Lung microvascular endothelial cell (primary cell): ENCODE data around the gene TMCC1. TPM values are rescaled to one million over a fixed set of nuclear protein-coding genes. Genes with fewer than 3 reads are reported as not detected.
"Not testable (repeated sequence)": the region's sequence is repeated elsewhere in the genome, so short reads cannot be mapped to it uniquely, and the experiment has no call there.

Experiments used
- DNase-seq, 2 donors: peaks; one replicate each; pipeline versions ENCODE4 v3.0.0 to v3.0.0-alpha.2; 2010; ENCODE audit warnings: low read depth in 2 of 2
- total RNA-seq: library from RNA; depleted of rRNA; stranded (reverse); fragments of >200 nt; gene quantifications from 2 replicates; pipeline ENCODE4 v1.2.1, GENCODE V29; 2014

TMCC1 gene
- total RNA-seq, 1 donor from 2014 or later: 58.7 TPM

DNA sequence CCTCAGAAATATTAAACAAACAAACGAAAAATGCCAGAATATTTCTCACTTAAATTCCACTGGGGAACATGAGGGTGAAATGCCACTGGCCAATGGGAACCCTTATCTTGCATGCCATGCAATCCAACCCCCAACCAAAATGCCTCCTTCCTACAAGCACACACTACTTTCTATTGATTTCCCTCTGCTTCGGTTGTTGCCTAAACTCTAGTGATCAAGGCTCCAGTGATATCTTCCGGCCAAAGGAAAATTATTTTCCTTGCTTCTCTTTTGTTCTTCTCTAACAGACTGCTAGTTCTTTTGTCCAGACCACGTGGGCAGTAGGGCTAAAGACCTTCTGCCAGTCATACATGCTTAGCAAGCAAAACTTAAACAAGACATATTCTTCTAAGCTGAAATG is 115.7 kb downstream of the TMCC1 start:
- DNase-seq: peak in 1 of 2 donors; percentile 18

DNA sequence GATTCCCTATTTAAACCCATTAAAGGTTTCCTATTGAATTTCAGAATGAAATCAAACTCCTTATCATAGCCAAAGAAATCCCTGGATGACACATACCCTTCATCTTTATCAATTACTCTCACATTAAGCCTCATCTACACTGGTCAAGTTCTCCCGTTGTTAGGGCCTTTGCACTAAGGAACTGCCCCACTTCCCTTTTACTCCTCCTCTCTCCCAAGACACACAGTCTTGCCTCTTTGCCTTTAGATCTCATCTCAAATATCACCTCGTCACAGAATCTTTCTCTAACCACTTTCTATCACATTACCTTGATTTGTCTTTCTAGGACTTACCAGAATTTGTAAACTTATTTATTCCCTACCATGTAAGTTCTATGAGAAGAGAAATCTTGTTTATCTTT is 117.6 kb downstream of the TMCC1 start:
- no peak for DNase-seq

DNA sequence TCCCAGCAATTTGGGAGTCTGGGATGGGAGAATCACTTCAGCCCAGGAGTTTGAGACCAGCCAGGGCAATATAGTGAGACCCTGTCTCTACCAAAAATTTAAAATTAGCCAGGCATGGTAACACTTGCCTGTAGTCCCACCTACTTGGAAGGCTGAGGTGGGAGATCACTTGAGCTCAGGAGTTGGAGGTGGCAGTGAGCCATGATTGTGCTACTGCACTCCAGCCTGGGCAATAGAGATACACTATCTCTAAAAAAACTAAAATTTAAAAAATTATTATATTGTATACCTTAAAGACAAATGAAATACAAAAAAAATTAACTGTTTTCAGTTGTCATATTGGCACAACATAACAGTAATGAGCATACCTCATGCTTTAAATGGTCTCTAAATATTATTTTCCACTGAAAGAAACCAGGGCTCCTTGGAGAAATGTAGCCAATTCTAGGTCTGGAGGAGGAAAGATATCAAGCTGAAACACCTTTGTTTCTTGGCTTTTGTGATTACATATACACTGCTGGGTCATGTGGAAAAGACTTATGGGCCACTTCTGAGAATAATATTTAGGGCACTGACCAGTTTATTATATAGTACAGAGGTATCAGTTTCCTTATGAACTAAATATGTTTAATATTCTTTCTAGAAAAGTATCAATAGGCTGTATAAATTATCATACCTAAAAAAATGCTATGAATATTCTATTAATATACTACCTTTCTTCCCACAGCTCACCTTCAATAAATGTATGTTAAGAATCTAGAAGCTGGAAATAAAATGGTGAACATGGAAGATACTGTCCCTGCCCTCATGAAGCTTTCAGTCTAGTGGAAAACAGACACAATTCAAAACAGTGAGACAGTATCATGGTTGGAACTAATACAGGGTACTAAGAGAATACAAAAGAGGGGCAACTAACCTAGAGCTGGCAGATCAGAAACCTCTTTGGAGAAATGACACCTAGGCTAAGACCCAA is 119.5 kb downstream of the TMCC1 start:
- no peak for DNase-seq

DNA sequence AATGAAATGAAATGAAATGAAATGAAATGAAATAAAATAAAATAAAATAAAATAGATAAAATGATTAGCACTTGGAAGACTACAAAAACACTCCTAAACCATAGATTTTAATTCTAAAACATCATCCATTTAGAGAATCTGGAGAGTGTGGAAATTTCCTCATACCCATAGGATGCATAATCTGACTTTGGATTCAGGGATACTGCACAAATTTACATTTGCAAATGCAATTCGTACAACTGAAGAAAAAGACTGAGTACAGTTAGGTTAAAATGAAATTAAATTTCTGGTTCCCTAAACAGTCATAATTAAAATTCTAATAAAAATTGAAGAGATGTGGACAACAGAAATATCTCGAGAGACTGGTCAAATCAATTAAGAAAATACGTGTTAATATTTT is 122.9 kb downstream of the TMCC1 start:
- no peak for DNase-seq

DNA sequence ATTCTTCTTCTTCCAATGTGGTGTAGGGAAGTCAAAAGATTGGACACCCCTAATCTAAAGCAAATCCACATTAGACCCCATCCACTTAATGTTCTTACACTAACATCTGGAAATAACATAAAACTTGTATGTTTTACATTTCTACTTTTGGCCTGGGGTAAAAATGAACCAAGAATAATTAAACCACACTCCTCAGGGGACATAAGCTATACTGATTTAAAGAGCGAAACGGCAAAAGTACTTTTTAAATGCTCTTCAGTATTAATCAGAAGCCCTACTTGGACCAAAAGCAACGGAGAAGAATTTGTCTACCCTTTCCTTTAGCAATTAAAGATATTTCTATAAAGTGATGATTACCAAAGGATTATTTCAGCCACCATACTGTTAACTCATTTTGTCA is 123.9 kb downstream of the TMCC1 start:
- DNase-seq: no peak

DNA sequence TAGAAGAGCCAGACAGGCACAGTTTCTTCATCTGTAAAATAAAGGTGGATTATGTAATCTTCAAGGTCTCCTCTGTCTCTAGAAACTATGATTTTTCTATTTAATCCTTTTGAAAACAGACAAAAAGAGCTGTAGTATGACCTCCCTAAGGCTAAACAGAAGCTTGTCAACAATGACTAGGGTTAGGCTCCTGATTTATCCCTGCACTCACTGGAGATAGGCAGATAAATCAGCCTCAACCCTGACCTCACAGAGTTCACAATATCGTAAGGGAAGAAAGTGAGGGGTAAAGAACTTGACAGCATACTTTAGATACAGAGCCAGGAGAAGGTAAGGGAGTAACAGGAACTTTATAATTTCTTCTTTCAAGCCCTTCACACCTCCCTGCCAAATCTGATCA is 124.8 kb downstream of the TMCC1 start:
- DNase-seq: no peak

DNA sequence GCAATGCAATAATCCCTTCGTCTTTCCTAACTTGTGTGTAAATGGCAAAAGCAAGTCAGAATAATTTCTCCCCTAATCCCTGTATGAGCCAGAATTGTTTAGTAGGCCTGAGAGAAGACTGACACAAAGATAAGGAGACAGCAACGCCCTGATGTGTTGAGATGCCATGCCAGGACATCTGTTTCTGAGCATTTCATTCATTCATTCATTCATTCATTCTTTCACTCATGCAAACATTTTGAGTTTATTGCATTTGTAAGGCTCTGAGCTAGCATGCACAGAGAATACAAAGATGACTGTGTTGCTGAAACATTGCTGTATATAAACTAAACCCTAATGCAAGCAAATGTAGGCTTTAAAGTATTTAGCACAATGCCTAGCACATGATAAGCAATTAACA is 127.4 kb downstream of the TMCC1 start:
- DNase-seq: no peak

DNA sequence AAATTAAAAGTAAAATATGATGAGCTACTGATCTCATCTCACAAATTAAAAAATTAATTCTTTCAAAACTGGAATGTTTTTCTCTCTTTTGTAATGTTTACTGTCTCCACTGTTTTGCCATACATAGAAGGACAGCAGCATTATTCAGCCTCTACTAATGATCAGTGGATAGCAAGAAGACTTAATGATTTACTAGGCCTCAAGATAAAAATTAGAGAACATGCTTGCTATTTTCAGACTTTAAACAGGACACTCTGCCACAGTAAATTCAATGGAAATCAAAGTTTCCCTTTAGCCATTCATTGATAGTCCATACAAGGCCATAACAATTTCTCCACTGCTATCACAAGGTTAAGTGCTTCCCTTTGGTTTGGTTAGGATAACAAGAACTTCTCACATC is 129.4 kb downstream of the TMCC1 start:
- no peak for DNase-seq

DNA sequence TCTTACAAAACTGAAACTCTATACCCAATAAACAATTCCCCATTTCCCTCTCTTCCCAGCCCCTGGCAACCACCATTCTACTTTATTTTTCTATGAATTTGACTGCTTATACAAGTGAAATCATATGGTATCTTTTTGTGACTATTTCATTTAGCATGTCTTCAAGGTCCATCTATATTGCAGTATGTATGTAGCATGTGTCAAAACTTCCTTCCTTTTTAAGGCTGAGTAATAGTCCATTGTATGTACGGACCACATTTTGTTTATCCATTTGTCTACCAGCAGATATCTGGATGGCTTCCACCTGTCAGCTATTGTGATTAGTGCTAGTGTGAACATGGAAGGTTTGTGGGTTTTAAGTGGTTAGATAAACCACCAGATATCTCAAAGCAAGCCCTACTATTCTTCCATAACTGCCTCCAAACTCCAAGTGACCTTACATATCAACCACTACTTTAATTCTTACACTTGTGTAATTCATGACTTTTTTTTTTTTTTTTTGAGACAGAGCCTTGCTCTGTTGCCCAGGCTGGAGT is 134.7 kb downstream of the TMCC1 start:
- peak in 1 of 2 donors; percentile 28 for DNase-seq

DNA sequence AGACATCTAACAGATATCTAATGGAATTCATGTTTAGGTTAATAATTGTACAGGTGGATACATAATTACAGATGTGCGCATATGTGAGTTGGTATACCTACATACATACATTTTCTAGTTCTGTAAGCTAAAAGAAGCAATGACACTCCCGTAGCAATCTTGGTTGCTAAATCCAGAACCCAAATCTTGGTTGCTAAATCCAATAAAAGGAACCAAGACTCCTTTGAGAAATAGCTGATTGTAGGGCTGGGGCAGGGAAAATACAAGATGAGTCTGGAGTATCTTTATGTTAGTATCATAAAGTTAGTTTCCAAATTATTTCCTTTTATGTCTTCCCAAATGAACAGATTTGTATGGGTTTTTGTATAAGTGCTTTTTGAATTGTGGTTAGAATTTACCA is 135.2 kb downstream of the TMCC1 start:
- no peak for DNase-seq

DNA sequence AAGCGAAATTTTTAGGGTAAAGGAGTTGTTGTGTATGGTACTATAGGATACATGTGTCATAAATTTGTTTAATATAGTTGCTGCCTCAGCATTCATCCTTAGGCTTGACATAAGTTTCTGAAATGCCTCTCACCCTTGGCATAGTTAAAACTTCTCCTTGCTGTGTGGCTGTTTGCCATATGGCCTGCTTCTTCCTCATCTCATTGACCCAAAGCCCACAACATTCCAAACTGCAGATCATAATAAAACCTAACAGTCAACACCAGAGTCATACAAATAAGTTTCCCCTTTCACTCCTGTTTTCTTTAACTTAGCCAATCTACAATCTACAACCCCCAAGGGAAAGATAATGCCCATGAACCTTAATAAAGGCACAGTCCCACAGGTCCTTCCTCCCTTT is 136.6 kb downstream of the TMCC1 start:
- DNase-seq: peak; percentile 3 to 51

DNA sequence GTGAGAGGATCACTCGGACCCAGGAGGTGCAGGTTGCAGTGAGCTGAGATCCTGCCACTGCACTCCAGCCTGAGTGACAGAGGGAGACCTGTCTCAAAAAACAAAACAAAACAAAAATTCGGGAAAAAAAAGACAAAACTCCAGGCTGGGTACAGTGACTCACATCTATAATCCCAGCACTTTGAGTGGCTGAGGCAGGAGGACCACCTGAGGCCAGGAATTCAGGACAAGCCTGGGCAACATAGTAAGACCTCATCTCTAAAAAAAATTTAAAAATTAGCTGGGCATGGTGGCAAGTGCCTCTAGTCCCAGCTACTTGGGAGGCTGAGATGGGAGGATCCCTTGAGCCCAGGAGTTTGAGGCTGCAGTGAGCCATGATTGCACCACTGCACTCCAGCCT is 142.4 kb downstream of the TMCC1 start:
- DNase-seq: not testable (repeated sequence)

DNA sequence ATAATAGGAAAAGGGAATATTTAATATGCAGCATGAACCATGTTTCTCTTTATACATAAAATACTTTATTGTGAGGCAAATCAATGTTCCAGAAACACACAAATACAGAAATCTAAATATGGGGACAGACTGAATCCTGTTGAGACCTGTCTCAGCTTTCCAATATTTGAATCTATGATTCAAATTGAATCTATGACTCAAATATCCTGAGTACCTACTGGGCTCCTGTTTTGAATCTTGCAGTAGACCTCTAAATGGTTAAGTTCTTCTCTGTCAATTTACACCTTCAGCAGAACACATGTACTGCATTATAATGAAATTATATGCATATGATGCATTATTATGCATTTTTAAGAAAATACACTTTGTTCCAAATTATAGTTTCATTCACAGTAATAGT is 143.8 kb downstream of the TMCC1 start:
- no peak for DNase-seq

DNA sequence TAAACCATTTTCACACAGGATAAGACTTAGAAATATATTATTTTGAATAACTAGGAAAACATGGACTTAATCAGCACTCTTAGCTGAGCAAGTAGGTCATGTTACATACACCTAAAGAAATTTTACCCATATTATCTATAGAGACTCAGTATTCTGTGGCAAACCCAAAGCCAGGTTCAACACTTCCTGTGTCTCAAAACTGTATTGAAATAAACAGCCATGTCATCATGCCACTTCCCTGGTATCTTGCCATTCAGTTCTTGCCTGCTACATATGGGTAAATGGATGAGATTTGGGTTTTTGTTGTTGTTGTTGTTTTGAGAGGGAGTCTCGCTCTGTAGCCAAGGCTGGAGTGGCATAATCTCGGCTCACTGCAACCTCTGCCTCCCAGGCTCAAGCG is 145.5 kb downstream of the TMCC1 start:
- no peak for DNase-seq

DNA sequence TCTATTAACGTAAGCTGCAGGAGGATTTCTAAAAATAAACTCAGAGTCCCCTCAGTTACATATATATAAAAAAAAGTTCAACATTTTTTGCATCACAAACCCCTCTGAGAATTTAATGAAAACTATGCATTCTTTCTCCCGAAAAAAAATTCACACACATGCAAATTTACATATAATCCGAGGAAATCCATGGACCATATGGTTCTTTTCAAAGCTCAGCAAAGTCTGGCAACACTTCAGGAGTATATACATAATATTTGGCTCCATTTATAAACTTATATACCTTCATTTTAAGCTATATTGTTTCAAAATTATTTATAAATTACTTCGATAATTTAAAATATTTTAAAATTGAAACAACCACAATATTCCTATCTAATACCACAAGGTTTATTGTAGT is 146.4 kb downstream of the TMCC1 start:
- no peak for DNase-seq

DNA sequence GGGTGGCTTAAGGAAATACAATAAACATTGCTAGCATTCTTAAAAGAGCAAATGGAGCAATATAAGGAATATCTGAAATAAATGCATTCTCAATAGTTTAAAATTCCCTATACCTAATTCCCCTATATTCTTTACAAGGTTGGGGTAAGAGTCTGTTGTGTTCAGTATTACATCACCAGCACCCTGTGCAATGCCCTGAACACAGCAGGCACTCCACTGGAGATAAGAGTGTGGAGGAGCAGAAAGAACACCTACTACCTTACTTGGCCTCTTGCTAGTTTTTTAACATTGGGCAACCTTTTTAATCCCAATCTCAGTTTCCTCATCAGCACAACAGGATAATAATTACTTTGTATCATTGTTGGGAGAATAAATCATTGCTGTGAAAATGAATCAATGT is 146.9 kb downstream of the TMCC1 start:
- no peak for DNase-seq

DNA sequence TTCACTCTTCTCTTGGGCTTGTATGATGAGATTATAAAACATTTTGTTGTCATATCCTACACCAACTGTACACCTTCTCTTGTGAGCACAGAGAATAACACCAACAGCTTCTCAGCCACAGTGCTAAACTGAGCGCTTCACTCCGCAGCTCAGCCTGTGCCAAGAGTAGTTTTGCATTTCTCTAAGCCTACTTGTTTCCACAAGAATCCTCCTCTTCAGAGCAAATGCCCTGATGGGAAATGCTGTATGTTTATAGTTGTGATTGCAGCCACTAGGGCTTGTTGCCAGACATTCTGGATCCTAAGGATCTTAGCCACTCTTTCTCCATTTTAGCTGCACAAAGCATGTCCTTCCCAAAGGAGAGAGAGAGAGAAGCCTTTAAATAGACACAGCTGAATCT is 148.3 kb downstream of the TMCC1 start:
- DNase-seq: no peak

DNA sequence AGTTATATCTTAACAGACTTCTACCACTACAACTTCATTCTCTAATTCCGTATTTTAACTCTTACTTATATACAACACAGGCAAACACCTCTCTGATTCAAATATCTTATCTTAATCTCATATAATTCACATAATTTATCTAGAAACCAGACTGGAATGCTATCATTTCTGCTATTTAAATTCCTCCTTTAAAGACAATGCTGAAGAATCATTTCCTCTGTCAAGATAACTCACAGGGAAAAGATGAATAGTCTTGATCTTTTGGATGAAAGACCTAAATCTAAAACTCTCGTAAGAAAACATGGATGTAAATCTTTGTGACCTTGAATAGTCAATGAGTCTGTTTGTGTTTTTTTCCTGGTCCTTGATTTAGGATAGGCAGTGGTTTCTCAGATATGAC is 151.7 kb downstream of the TMCC1 start:
- no peak for DNase-seq

DNA sequence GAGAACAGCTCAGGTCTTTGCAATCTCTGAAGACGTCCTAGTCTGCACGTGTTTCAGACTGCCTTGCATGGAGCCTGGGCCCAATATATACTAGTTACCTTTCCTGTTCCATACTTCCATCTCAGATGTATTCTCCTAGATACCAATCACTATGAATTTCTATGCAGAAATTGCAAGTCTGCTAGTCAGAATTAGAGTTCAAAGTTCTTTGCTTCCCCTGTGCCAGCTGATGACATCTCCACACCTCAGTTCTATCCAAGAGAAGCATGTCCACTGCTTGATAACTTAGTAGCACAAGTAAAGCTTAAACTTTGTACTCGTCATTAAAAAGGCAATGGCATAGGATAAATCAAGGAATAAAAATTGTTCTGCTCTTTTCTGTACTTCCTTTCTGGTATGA is 153.4 kb downstream of the TMCC1 start:
- no peak for DNase-seq

DNA sequence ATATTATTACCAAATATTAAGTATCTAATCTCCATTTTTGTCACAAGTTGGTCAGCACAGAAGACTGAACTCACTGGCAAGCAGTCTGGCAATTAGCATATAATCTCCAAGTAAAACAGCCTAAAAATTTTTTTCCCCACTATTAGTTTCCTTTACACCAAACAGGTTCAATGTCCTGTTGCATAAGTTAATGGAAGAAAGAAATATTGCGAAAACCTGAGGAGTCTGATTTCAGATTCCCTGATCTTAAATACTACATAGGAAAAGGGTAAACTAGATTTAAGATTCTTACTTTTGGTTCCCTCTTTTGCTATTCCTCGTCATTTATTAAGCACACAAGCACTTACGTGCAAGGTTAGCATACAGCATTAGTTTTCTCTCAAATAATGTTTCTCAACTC is 153.9 kb downstream of the TMCC1 start:
- no peak for DNase-seq

DNA sequence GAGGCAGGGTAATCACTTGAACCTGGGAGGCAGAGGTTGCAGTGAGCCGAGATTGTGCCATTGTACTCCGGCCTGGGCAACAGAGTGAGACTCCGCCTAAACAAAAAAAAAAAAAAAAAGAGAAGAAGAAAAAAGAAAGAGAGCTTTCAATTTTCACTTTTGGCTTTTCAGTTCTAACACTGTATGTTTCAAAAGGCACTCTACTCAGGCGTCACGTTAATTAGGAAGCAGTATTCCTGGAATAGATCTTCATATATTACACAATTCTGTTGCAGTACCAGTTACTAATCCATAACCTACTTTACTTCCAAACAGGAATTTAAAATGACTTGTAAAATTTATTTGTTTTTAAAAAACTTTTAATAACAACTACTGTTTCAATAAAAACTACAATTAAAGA is 155.3 kb downstream of the TMCC1 start:
- DNase-seq: no peak

DNA sequence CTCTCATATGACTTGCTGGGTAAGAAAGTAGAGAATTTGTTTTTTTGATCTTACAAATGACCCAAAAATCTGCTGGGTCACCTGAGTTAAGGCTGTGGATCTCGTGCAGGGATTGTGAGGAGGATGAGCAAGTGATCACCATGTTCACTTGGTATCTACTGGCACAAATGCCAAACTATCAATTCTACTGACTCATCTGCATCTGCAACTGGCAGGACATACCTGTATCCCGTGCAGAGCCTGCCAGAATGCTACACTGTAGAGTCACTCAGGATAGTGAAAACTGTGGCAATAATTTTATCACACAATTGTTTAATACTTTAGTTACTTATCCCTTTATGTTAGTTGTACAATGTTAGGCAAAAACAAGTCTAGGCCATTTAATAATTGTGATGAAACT is 157.4 kb downstream of the TMCC1 start:
- DNase-seq: no peak

DNA sequence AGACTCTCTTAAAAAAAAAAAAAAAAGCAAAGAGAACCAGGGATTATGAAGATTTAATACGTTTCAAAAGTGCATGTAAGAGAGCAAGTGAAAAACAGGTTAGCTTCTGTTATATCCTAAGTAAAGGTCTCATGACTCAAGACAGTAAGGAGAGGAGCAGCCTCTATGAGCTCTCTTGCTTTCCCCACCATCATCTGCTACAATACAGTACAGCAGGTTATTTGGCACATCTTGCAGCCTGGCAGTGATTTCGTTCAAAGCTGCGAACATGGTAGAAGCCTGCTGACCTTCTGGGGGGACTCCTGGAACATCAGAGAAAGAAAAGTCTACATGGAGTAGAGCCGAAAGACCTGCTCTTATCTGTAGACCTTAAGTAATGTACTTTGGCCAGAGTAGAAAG is 157.9 kb downstream of the TMCC1 start:
- DNase-seq: no peak
